Measurements from ENCODE around the gene CREG2.

- TF ChIP-seq POLR2A (IDR thresholded peaks at IDR 0.05; ENCODE audit: low read depth, low read length) (no peak), POLR2AphosphoS5 (IDR thresholded peaks at IDR 0.05; ENCODE audit: low read depth, low read length) (no peak)
Observed at GRCh38 chr2:101303688-101304087, 83.6 kb downstream of the CREG2 start.

All from GM12892 (cell line).